ENCODE measurements around the gene NKX6-2.
"Not testable (repeated sequence)": the region's sequence is repeated elsewhere in the genome, so short reads cannot be mapped to it uniquely, and the experiment has no call there.

Gene NKX6-2

GRCh38 chr10:132785723-132786475 lies at the start of gene NKX6-2:
TSS of gene NKX6-2 (minus strand) at chr10:132786147. CDS start at chr10:132785948, 199 bp downstream.
- peaks cover 18% of the 10 kb centered on the region for H3K36me3 Mint-ChIP-seq (ENCODE audit: low read depth)
- H3K4me3 Mint-ChIP-seq, result no peak within 1 kb of the TSS
- no peaks in the 10 kb centered on the region for H3K9me3 Mint-ChIP-seq
- no peak within 1 kb of the TSS for H3K27ac Mint-ChIP-seq
- peaks cover 3% of the 10 kb centered on the region for H3K4me1 Mint-ChIP-seq (ENCODE audit: low read depth)
- H3K27me3 Mint-ChIP-seq, result peaks cover 13% of the 10 kb centered on the region

- H3K27me3 Mint-ChIP-seq, result peaks cover under 1% of the 10 kb centered on the region
- no peak overlapping the region for H3K27ac Mint-ChIP-seq
- H3K36me3 Mint-ChIP-seq (ENCODE audit: low read depth), result no peaks in the 10 kb centered on the region
These were observed 49.2 kb upstream of the NKX6-2 start for GRCh38 chr10:132834891-132835847.

GRCh38 chr10:132834311-132834761 lies 48.4 kb upstream of the NKX6-2 start:
- Mint-ChIP-seq H3K4me1 (ENCODE audit: low read depth) (no peaks in the 10 kb centered on the region), H3K36me3 (ENCODE audit: low read depth) (no peaks in the 10 kb centered on the region), H3K9me3 (no peaks in the 10 kb centered on the region), H3K27ac (no peak overlapping the region), H3K27me3 (no peaks in the 10 kb centered on the region), H3K4me3 (no peak overlapping the region)

More at GRCh38 chr10:132834891-132835847, 49.2 kb upstream of the NKX6-2 start:
- no peaks in the 10 kb centered on the region for H3K9me3 Mint-ChIP-seq
- no peaks in the 10 kb centered on the region for H3K4me1 Mint-ChIP-seq (ENCODE audit: low read depth)
- no peak overlapping the region for H3K4me3 Mint-ChIP-seq

- no peak overlapping the region for H3K4me3 Mint-ChIP-seq
- H3K27me3 Mint-ChIP-seq, result no peaks in the 10 kb centered on the region
- no peaks in the 10 kb centered on the region for H3K36me3 Mint-ChIP-seq (ENCODE audit: low read depth)
- no peaks in the 10 kb centered on the region for H3K9me3 Mint-ChIP-seq
- no peaks in the 10 kb centered on the region for H3K4me1 Mint-ChIP-seq (ENCODE audit: low read depth)
- H3K27ac Mint-ChIP-seq, result no peak overlapping the region
These were observed 47.6 kb upstream of the NKX6-2 start for GRCh38 chr10:132833421-132834111.

GRCh38 chr10:132832186-132832969 lies 46.4 kb upstream of the NKX6-2 start:
- no peak overlapping the region for H3K27ac Mint-ChIP-seq
- no peaks in the 10 kb centered on the region for H3K9me3 Mint-ChIP-seq
- no peaks in the 10 kb centered on the region for H3K27me3 Mint-ChIP-seq
- H3K4me3 Mint-ChIP-seq, result no peak overlapping the region
- no peaks in the 10 kb centered on the region for H3K36me3 Mint-ChIP-seq (ENCODE audit: low read depth)
- H3K4me1 Mint-ChIP-seq (ENCODE audit: low read depth), result no peaks in the 10 kb centered on the region

GRCh38 chr10:132829403-132829802 lies 43.5 kb upstream of the NKX6-2 start:
- H3K27ac Mint-ChIP-seq, result no peak overlapping the region
- H3K9me3 Mint-ChIP-seq, result no peaks in the 10 kb centered on the region
- H3K36me3 Mint-ChIP-seq (ENCODE audit: low read depth), result no peaks in the 10 kb centered on the region
- no peak overlapping the region for H3K4me3 Mint-ChIP-seq
- H3K27me3 Mint-ChIP-seq, result no peaks in the 10 kb centered on the region
- no peaks in the 10 kb centered on the region for H3K4me1 Mint-ChIP-seq (ENCODE audit: low read depth)

GRCh38 chr10:132828681-132829080 lies 42.7 kb upstream of the NKX6-2 start:
- Mint-ChIP-seq H3K4me1 (ENCODE audit: low read depth) (no peaks in the 10 kb centered on the region), H3K36me3 (ENCODE audit: low read depth) (no peaks in the 10 kb centered on the region), H3K9me3 (no peaks in the 10 kb centered on the region), H3K27me3 (no peaks in the 10 kb centered on the region), H3K4me3 (no peak overlapping the region), H3K27ac (no peak overlapping the region)

GRCh38 chr10:132827861-132828539 lies 42.1 kb upstream of the NKX6-2 start:
- no peak overlapping the region for H3K4me3 Mint-ChIP-seq
- H3K27me3 Mint-ChIP-seq, result no peaks in the 10 kb centered on the region
- H3K27ac Mint-ChIP-seq, result no peak overlapping the region
- no peaks in the 10 kb centered on the region for H3K36me3 Mint-ChIP-seq (ENCODE audit: low read depth)
- no peaks in the 10 kb centered on the region for H3K4me1 Mint-ChIP-seq (ENCODE audit: low read depth)
- no peaks in the 10 kb centered on the region for H3K9me3 Mint-ChIP-seq

GRCh38 chr10:132827423-132827789 lies 41.5 kb upstream of the NKX6-2 start:
- H3K27me3 Mint-ChIP-seq, result no peaks in the 10 kb centered on the region

GRCh38 chr10:132826524-132827422 lies 40.8 kb upstream of the NKX6-2 start:
- H3K27me3 Mint-ChIP-seq, result no peaks in the 10 kb centered on the region
- H3K27ac Mint-ChIP-seq, result no peak overlapping the region
- H3K9me3 Mint-ChIP-seq, result no peaks in the 10 kb centered on the region
- H3K36me3 Mint-ChIP-seq (ENCODE audit: low read depth), result no peaks in the 10 kb centered on the region
- no peaks in the 10 kb centered on the region for H3K4me1 Mint-ChIP-seq (ENCODE audit: low read depth)
- no peak overlapping the region for H3K4me3 Mint-ChIP-seq

More at GRCh38 chr10:132827423-132827789, 41.5 kb upstream of the NKX6-2 start:
- Mint-ChIP-seq H3K4me3 (no peak overlapping the region), H3K9me3 (no peaks in the 10 kb centered on the region), H3K36me3 (ENCODE audit: low read depth) (no peaks in the 10 kb centered on the region), H3K4me1 (ENCODE audit: low read depth) (no peaks in the 10 kb centered on the region), H3K27ac (no peak overlapping the region)

- H3K9me3 Mint-ChIP-seq; H3K27me3 Mint-ChIP-seq; H3K36me3 Mint-ChIP-seq (ENCODE audit: low read depth); H3K27ac Mint-ChIP-seq; H3K4me3 Mint-ChIP-seq; H3K4me1 Mint-ChIP-seq (ENCODE audit: low read depth): not testable (repeated sequence)
These were observed 40.0 kb upstream of the NKX6-2 start for GRCh38 chr10:132825783-132826523.

- H3K27ac Mint-ChIP-seq, result no peak overlapping the region
- peaks cover 32% of the 10 kb centered on the region for H3K27me3 Mint-ChIP-seq
- no peaks in the 10 kb centered on the region for H3K9me3 Mint-ChIP-seq
- no peak overlapping the region for H3K4me3 Mint-ChIP-seq
- no peaks in the 10 kb centered on the region for H3K36me3 Mint-ChIP-seq (ENCODE audit: low read depth)
- H3K4me1 Mint-ChIP-seq (ENCODE audit: low read depth), result no peaks in the 10 kb centered on the region
These were observed 34.1 kb upstream of the NKX6-2 start for GRCh38 chr10:132820056-132820455.

All from stimulated activated naive CD8-positive, alpha-beta T cell treated with anti-CD3 and anti-CD28 coated beads, Interleukin-15, Interleukin-2, amounts not matched to agents 100 ng/mL and 50 ng/mL, for 24 hours (primary cell).